HG02678 (cell line): ENCODE data around the gene TSPAN11.
"Not testable (repeated sequence)": the region's sequence is repeated elsewhere in the genome, so short reads cannot be mapped to it uniquely, and the experiment has no call there.

ENCODE experiments used
- ATAC-seq: cut with Tn5 transposase; IDR thresholded peaks from one replicate; pipeline ENCODE4 v1.9.1; 2021; ENCODE audit warnings: mild to moderate bottlenecking, moderate library complexity; ENCODE audit not compliant: unreplicated experiment

Gene TSPAN11

DNA sequence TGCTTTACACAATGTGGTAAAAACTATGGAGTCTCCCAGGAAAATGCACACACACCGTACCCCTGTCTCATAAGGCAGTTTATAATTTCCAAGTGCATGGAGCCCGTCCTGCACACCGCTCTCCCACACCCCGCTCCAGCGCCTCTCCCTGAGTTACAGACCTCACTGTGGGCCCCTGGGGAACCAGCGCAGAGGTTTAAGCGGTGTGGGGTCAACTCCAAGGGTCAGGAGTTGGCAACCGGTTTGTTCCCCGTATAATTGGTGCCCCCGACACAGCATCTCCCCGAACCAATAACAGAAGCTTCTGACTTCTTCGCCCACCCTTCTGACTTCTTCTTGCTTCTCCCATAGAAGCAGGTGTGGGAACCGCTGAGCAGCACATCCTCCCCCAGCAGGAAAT is 88.7 kb downstream of the TSPAN11 start:
- ATAC-seq, result no peak

DNA sequence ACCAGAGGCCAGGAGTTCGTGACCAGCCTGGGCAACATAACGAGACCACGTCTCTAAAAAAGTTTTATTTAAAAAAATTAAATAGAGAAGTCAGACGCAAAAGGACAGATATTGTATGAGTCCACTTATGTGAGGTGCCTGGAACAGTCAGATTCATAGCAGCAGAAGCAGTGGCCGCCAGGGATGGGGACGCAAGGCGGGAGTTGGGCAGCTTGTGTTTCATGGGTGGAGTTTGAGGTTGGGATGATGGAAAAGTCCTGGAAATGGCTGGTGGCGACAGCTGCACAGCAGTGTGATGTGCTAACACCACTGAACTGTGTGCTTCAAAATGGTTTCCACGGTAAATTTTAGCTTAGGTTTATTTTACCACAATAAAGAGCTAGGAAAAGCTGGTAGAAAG is 89.5 kb downstream of the TSPAN11 start:
- no peak for ATAC-seq

DNA sequence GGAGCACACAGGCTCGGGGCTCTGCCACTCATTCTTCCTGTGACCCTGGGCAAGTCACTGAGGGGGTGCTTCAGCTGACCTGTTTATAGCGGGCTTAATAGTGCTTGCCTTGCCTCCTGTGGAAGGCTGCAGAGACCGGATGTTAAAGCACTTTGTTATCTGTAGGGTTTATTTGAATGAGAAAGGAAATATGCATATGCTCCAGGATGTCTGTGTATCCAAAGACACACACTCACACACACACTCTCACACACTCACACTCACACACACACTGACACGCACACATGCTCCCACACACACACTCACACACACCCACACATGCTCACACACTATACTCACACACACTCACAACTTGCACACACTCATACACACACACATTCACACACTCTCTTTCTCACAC is 91.0 kb downstream of the TSPAN11 start:
- no peak for ATAC-seq

DNA sequence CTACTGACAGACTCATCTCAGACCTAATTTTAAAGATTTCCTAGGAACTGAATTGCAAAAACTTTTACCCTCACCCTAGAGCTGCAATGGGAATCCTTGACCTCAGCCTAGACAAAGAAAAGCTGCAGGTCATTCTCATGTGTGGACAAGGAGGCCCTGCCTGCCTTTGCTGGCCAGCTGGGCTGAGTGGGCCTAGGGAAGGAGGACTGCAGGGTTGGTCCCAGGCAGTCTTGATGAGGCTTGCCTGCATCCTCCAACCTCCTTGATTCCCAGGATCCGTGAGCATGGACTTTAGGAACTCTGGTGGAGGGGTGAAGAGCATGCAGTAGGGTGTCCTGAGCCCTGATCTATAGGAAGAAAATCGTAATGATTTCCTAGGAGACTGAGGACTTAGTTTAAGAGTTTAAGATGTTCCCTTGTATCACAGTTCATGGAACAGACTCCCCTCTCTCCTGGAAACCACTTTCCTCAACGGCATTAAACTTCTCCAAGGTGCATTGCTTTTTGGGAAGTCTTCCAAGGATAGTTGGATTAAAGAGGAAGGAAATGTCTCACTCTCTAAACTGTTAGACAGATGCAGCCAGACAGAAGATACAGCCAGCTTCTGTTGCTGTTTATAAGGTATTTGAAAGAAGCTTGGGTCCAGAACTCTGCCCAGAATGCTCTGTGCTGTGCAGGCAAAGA is 91.7 kb downstream of the TSPAN11 start:
- ATAC-seq, result no peak

DNA sequence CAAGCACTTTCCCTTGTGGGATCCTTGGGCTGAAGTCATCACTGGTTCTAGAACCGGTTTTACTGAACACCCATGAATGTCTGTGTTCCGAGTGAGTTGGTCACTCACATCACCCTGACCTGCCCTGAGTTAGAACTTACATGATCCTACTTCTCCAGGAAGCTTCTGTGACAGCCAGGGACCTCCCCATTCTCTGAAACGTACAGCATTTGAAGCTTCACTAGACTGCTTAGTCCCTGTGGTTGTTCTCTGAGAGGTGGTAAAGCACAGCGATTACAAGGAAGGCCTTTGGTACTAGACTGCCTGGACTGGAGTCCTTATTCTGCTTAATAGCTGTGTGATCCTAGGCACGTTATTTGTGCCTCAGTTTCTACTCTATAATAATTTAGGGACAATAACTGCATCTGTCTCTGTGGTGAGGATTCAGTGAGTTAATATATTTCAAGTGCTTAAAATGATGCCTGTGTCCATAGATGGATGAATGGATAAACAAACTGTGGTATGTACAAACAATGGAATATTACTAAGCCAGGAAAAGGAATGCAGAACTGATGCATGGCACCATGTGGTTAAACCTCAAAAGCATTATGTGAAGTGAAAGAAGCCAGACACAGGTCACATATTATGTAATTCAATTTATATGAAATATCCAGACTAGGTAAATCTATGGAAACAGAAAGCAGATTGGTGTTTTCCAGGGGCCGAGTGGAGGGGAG is 92.4 kb downstream of the TSPAN11 start:
- no peak for ATAC-seq

DNA sequence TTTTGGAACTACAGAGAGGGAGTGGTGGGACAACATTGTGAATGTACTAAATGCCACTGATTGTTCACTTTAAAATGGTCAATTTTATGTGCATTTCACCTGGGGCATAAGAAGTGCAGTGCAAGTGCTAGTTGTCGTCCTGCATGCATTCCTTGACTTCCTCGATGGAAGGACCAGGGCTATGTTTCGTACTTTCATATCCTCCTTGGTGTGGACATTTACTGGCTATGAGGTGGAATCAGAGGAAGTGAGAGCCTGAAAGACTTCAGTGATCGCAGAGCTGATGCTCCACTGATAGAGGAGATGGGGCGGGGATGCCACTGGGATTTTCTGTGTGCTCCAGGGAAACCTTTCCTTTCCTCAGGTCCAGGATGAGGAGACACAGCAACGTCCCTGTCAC is 93.0 kb downstream of the TSPAN11 start:
- ATAC-seq, result no peak

DNA sequence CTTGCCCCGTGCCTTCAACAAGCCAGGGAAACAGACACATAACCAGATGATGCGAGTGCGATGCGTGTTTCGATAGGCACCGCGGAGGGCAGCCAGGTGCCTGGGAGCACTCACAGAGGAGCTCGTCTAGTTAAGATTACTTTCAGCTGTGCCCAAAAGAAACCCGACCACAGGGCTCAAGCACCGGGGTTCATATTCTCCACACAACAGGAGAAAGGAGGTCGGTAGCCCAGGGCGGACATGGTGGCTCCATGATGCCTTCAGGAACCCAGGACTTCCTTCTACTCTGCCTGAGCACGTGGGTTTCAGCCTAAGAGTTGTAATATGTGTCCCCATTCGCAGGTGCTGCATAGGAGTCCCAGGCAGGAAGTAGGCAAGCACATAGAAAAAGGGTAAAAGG is 93.4 kb downstream of the TSPAN11 start:
- ATAC-seq, result no peak

DNA sequence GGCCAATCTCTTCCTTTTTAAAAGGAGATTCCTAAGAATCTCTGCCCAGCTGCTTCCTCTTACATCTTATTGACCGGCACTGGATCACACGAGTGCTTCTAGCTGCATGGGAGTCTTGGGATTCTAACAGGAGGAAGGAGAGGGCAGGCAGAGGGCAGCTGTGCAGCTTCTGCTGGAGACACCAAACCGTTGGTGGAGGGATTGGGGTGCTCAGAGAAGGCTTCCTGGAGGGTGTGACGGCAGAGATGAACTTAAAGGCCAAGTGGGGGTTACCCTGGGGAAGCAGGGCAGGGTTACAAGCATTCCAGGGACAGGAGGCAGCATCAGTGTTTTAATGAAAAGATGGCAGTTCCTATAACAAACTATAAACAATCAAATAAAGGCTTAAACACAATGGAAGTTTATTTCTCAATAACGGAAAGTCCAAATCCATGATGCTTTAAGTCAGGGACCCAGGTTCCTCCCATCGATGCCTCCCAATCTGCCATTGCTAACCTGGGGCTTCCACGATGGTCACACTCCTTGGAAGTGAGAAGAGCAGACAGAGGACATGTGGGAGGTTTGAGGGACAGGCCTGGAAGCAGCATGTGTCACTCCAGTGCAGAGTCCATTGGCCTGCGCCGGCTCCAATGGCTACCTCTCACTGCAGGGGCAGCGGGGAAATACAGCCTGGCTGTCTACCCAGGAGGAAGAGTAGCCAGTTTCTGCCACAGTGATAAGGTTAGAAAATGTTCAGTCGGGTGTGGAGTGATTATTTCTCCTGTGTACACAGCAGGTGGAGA is 94.0 kb downstream of the TSPAN11 start:
- no peak for ATAC-seq

DNA sequence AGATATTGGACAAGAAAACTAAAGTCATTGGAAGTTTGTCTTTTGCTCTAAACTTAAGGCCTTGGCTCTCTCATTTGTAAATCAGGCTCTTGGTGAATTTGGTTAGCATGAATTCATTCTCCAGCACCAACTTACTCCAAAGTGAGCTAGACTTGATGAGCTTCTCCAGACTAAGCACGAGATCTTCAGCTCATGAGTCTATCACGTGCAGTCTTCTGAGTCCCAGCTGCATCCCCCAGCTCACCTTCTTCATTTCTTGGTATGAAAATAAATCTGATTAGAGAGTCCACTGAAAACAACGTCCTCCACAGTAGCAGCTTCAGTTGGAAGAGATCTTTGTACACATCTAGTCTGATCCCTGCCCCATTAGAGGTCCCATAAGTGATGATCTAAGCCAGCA is 94.6 kb downstream of the TSPAN11 start:
- ATAC-seq, result no peak

DNA sequence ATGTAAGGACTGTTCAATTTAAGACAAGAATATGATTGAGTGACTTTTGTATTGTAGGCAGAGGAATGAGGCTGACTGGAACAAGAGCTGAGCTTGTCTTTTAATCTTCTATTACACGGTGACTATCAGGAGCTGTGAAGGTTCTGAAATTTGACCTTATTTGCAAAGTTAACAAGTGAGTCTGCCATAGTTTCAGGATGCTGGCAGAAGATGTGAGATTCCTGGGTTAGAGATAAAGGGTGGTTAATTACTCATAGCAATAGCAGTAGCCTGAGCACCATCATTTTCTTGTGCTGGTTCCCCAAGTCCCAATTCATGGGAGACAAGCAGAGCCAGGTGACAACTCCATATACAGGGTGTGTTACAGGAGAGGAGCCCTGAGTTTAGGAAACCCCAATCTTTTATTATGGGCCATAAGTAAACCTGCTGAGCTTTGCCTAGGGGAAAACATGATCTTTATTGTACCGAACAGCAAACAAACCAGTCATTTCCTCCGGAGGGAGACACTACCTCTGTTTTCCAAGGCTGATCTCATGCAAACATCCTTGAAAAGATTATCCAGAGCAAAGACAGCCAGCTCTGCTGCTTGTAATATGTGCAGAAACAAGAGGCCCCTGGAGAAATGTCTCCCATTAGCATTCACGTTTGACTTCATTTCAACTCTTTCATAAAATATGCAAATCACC is 95.4 kb downstream of the TSPAN11 start:
- ATAC-seq, result no peak

DNA sequence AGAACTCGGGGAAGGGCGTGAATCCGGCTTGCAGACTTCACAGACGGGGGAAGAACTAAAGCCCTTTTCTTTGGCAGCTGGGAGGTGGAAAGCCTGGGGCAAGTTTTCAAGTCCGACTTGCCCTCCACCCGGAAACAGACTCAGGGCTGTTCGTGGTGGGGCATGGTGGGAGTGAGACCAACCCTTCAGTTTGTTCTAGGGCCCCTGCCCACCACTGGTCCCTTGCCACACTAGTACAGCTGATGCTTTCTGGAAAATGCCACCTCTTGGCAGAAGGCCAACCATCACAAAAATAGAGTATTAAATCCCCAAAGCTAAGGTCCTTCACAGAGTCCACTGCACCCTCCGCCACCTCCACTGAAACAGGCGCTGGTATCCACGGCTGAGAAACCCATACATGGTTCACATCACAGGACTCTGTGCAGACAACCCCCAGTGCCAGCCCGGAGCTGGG is 96.8 kb downstream of the TSPAN11 start:
- ATAC-seq, result no peak

DNA sequence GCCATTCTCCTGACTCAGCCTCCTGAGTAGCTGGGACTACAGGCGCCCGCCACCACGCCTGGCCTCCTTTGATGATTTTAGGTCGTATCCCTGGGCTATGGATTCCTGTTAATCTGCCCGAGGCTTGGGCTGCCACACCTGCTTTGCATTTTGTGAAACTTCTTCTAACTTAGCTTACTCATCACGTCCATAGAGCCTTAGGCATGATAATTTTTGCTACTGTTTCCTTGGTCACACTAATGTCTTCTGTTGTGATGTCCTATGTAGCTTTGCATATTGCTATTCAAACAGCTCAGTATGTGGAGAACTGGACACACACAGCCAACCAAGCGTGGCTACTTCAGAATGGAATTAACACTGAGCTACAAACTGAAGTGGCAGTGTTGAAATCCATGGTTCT is 99.7 kb downstream of the TSPAN11 start:
- ATAC-seq, result no peak

DNA sequence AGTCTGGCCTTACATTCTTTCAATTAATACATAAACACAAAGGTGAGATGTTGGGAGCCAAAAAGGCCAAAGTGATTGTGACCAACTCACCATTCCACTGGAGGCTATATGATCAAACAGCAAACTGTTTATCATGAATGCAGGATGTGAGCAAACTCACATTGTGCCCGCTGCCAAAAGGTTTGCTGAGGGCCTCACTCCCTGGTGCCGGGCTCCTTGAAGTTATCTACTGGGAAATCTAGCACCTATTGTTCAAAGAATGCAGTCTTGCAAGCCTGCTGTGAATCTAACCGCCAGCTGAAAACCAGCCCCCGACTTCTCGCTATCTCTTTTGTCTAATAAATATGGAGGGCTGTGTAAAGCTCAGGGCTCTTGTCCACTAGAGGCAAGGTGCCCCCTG is 100.5 kb downstream of the TSPAN11 start:
- not testable (repeated sequence) for ATAC-seq

DNA sequence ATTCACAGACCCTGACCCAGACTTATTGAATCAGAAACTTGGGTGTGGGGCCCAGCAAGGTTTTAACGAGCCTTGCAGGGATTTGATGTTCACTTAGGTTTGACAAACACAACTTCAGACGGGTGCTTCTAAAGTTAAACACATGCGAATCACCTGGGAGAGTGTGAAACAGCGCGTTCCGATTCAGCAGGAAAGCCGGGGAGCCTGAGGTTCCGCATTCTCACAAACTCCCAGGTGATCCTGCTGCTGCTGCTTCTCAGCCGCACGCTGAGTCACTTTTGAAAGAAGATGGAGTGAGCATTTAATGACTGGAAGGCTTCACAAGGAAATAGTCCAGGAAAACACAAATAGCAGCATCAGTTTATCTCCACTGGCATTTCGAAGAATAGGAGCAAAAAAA is 102.9 kb downstream of the TSPAN11 start:
- ATAC-seq, result no peak

DNA sequence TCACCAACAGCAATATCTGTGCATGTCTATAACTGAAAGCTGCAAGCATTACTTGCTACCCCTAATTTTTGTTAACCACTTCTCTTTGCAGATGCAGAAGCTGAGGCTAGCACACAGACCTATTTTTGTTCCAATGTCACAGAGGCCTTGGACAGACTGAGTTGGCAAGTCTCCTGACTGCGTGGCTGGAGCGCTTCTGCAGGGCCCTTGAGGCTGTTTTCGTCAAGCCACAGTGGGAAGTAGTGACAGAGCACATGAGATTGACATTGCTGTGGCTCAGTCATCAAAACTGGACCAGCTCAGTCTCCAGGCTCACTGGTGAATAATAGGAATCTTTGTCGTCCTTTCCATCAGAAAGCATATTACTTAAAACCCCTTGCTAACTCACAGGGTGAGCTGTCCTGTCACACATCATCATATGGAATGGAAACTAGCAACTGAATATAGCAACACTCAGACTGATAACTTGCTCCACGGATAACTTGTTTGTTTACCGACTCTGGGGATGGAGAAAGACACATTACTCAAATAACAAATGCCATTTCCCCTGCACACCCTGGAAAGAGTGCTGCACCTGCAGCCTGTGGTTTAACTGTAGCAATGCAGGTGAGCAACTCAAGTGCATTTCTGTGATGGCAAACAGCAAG is 103.5 kb downstream of the TSPAN11 start:
- no peak for ATAC-seq

DNA sequence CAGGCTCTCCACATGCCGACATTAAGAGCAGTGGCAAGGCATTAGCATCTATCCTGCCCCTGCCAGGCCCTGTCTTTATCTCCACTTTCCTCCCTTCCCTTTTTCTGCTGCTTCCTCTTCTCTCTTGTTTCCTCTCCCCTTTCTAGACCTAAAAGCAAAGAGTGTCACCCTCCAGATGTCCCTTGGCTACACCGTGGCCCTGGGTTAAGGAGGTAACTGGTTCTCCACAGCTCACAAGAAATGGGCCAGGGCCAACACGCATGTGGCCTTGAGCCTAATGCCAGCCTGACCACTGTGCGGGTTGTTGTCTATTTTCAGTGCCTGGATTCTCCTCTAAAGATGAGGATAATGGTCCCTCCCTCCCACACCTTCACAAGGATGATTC is 105.4 kb downstream of the TSPAN11 start:
- ATAC-seq, result no peak

DNA sequence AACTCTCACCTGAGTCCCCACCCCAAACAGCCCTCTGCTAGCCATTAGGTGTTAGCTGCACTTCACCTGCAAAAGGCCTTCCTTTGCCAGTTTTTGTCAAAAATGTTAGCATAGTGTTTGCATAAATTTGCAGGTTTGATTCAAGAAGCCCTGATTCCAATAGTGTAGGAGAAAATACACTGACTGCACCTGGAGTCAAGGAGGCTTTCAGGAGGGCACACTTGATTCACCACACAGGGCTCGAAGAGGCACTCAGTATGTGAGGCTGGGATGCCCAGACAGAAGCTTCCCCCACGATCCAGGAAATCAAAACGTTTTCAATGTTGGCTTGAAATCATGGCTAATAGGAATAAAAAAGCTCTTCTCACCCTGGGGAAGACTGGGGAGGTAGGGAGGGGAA is 106.6 kb downstream of the TSPAN11 start:
- ATAC-seq, result no peak

DNA sequence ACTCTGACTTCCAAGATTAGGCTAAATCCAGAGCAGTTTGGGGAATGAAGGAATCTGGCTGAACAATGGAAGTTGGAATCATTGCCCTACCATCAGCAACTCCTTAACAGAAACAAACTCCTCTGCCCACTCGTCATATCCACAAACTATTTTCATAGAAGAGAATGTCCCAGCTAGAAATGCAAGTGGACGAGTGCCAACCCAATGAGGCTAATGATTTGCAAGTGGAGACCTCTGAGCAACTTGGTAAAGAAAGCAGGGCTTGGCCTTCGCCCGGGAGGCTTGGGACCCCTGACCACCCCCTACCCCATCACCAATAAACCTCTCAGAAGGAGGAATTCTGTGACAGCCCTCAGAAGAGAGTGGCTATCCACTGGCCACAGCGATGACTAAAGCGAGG is 107.1 kb downstream of the TSPAN11 start:
- no peak for ATAC-seq

DNA sequence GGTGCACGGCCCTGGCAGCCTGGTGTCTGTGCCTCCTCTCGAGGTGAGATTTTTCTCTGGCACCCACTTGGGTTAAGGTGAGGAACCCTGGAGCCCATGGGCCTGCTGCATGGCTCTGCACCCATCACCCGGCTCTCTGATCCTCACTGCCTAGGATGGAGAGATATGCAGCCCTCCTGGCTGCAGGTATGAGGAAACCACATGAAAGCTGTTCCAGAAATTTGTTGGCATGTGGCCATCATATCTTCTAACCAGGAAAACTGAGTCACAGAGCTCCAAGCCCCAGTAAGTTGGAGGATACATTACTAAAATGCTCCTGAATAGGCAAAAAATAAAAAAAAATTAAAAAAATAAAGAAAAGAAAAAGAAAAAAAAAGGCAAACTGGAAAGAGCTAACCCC is 107.8 kb downstream of the TSPAN11 start:
- no peak for ATAC-seq

DNA sequence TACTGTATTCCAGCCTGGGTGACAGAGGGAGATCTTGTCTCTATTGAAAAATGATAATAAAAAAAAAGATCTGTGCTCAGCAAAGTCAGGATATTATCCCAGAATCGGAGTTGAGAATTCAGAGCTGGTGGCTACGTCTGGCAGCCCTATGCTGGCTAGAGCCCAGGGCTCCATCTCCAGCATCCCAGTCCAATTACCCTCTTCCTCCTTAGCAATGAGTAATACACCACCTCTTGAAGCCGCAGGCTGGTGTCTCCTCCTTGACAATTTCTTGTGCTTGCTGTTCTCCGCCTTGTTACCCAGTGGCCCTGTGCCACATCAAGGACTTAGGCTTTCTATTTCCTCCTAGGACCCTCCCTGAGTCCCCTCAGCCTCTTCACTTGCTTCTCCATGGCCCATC is 108.7 kb downstream of the TSPAN11 start:
- ATAC-seq, result no peak
